ENCODE data around the gene AKR1C3. TPM values are rescaled to one million over a fixed set of nuclear protein-coding genes. Genes with fewer than 3 reads are reported as not detected.
A peak's percentile ranks its signal among the peaks of the same experiment; 100 is the strongest.
"Not testable (repeated sequence)": the region's sequence is repeated elsewhere in the genome, so short reads cannot be mapped to it uniquely, and the experiment has no call there.

The AKR1C3 gene
- total RNA-seq, 1 experiment from 2014 or later = 87.6 TPM

- DNase-seq (ENCODE audit: low spot score) = no peak
These were observed 42.4 kb downstream of the AKR1C3 start for GRCh38 chr10:5136468-5137087.

DNA sequence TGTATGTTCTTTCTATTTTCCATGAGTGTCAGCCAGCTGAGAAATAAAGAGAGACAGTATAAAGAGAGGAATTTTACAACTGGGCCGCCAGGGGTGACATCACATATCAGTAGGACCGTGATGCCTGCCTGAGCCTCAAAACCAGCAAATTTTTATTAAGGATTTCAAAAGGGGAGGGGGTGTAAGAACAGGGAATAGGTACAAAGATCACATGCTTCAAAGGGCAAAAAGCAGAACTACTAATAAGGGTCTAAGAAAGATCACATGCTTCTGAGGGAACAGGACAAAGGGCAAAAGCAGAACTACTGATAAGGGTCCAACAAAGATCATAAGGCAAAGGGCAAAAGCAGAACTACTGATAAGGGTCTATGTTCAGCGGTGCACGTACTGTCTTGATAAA lies 43.5 kb downstream of the AKR1C3 start:
- DNase-seq (ENCODE audit: low spot score) = not testable (repeated sequence)

GRCh38 chr10:5142199-5142598 lies 48.0 kb downstream of the AKR1C3 start:
- DNase-seq (ENCODE audit: low spot score) = peak; percentile 40

- no peak for DNase-seq (ENCODE audit: low spot score)
These were observed 48.9 kb downstream of the AKR1C3 start for GRCh38 chr10:5143137-5143536.

GRCh38 chr10:5146920-5147254 lies 52.7 kb downstream of the AKR1C3 start:
- no peak for DNase-seq (ENCODE audit: low spot score)

DNA sequence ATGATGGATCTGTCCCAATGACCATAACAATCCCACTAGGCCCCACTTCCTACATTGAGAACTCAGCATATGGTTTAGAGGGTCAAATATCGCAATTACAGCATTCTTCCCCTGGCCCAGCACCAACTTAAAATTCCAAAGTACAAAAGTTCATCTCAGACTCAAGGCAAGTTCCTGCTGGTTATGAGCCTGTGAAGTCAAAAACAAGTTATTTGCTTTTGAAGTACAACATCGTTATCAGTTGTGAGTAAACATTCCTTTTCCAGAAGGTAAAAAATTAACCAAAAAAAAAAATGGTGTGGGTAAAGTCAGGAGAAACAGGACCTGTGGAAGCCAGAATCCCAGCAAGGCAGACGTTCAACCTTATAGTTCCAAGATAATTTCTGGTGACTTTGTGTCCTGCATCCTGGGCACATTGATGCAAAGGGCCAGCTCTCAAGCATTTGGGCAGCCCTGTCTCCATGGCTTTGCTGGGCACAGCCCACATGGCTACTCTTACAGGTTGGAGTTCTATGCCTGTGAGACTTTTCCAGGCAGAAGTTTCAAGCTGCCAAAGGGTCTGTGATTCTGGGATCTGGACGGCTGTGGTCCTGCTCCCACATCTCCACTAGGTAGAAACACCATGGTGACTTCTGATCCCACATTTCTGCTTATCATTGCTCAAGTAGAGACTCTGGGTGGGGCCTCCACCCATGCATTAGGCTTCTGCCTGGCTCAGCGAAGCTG lies 53.2 kb downstream of the AKR1C3 start:
- DNase-seq (ENCODE audit: low spot score) = peak; percentile 40

DNA sequence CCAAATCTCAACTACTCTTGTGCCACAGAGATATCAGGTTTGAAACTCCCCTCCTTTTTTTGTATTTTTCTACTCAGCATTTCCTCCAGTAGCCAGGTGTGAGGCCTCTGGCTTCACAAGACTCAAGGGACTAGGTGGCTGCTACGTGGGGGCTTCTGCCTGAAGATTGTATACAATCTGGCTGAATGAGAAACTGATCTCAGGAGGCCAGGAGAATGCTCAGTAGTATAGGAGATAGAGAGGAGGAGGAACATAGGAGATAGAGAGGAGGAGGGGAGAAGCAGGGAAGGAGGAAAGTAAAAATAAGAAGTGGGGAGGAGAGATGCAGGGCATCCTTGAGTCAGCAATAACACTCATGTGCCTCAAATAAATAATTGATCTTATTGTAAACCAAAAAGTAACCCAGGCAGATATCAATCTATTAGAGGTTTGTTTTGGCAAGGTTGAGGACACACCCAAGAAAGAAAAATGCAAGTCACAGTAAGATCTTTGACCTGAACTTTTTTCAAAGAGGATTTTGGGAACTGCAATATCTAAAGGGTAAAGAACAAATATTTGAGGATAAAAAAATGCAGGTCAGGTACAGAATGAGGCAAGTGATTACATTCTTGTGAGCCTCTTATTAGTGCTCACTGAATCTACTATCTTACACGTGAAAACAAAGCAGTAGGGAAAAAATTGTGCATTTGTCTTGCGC lies 53.9 kb downstream of the AKR1C3 start:
- no peak for DNase-seq (ENCODE audit: low spot score)

DNA sequence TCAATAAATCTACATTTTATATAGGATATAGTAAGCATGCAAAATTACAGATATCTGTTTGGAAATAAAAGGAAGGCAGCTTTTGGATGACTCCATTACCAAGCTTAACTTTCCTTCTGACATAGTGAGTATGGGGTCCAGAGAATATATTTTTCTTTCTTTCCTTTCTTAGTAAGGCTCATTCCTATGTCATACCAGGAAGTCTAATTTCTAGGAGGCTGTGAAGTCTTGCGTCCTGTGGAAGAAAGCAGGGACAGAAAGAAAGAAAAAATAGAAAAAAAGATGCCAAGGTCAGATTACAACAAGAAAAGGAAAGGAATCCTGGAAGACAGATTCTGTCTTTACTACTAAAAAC lies 54.4 kb downstream of the AKR1C3 start:
- no peak for DNase-seq (ENCODE audit: low spot score)

- no peak for DNase-seq (ENCODE audit: low spot score)
These were observed 56.9 kb downstream of the AKR1C3 start for GRCh38 chr10:5151076-5151475.

GRCh38 chr10:5155951-5156350 lies 61.7 kb downstream of the AKR1C3 start:
- no peak for DNase-seq (ENCODE audit: low spot score)

Small RNAs within 50 kb of the gene (small RNA-seq; reads per million reads assigned to genes)
- not detected for gene RF00096

Other genes starting within 250 kb of the AKR1C3 start
- gene AKR1C1, start 131.0 kb upstream of the AKR1C3 start, total RNA-seq (2014; rRNA removed; shearing (Covaris generic)) = 13.7 and 16.3 TPM in 2 replicates
- gene AKR1C2, start 90.6 kb upstream of the AKR1C3 start, total RNA-seq (2014; rRNA removed; shearing (Covaris generic)) = 15.5 and 15.8 TPM in 2 replicates
- gene AKR1C8, start 90.7 kb downstream of the AKR1C3 start, total RNA-seq (2014; rRNA removed; shearing (Covaris generic)) = not detected in 2 replicates
- gene AKR1C4, start 102.4 kb downstream of the AKR1C3 start, total RNA-seq (2014; rRNA removed; shearing (Covaris generic)) = 0.29 TPM in 1 of 2 replicates, not detected in the other